ENCODE results near the gene DICER1. TPM values are rescaled to one million over a fixed set of nuclear protein-coding genes. Genes with fewer than 3 reads are reported as not detected.

Gene DICER1
- total RNA-seq, 2 donors from 2014 or later = 50.5 to 54.2 TPM

GRCh38 chr14:95048771-95049312 is 108.5 kb downstream of the DICER1 start:
- H3K4me1 Mint-ChIP-seq (ENCODE audit: low read depth) = no peaks in the 10 kb centered on the region
- DNase-seq = no peak
- no peak overlapping the region for H3K27ac Mint-ChIP-seq
- no peaks in the 10 kb centered on the region for H3K9me3 Mint-ChIP-seq
- no peak overlapping the region for H3K4me3 Mint-ChIP-seq
- peaks cover 15% of the 10 kb centered on the region for H3K27me3 Mint-ChIP-seq (ENCODE audit: low read depth)
- H3K36me3 Mint-ChIP-seq (ENCODE audit: insufficient read depth in 2 of 2) = no peaks in the 10 kb centered on the region
- ATAC-seq (replicated peaks in 1 of 2) = no peak

DNA sequence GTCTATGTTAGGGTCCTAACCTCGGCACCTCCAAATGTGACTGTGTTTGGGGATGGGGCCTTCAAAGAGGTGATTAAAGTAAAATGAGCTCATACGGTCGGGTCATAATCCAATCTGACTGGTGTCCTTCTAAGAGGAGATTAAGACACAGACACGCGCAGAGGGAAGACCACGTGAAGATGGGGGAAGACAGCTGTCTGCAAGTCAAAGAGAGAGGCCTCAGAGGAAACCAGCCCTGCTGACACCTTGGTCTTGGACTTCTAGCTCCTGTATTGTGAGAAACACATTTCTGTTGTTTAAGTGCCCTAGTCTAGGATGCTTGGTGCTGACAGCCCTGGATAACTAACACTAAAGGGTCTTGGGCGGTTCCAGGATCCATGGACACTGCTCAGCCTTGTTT is 109.6 kb downstream of the DICER1 start:
- Mint-ChIP-seq H3K27me3 (ENCODE audit: low read depth) (peaks cover 15% of the 10 kb centered on the region), H3K36me3 (ENCODE audit: insufficient read depth in 2 of 2) (no peaks in the 10 kb centered on the region), H3K27ac (no peak overlapping the region), H3K9me3 (no peaks in the 10 kb centered on the region), H3K4me3 (no peak overlapping the region), H3K4me1 (ENCODE audit: low read depth) (no peaks in the 10 kb centered on the region)
- DNase-seq = no peak
- ATAC-seq (replicated peaks in 1 of 2) = no peak

DNA sequence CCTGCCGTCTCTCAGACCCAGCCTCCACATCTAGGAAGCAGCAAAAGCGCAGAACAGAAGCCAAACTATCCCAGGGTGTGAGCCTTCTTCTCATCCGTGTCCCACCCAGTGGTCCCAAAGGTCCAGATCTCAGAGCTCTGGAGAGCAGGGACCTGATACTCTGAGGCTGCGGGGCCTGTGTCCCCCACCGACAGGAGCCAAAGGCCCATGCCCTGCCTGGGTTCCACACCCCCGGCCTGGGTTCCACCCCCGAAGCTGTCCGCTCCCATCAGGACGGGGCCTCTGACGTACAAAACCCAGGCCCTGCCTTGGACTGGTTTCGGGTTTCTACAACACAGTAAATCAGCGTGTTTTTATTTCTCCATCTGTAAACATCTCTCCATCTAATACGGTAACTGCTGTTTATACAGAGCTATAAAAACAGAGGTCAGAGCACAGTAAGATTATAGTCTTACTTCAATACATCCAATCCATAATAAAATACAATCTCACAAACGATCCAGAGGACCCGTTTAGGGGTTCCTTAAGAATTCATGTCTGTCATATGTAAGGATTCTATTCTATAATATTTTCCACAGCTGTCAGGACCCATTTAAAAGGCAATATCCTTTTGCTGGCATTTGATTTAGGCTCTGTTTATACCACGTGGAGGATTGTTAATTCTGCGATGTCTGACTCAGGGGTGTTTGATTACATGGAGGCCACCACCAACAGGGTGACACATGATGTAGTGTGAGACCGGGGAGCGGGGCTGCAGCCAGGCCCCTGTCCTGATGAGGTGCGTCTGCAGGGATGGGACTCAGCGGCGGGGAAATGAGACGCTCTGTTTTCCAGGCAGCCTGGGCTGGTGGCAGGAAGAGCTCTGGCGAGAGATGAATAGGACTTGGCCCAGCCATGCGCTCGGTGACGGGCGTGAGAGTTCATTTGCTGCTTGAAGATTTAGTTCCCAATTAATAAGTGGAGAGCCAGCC is 110.3 kb downstream of the DICER1 start:
- Mint-ChIP-seq H3K9me3 (no peaks in the 10 kb centered on the region), H3K27ac (no peak overlapping the region), H3K36me3 (ENCODE audit: insufficient read depth in 2 of 2) (no peaks in the 10 kb centered on the region), H3K4me1 (ENCODE audit: low read depth) (no peaks in the 10 kb centered on the region), H3K4me3 (no peak overlapping the region), H3K27me3 (ENCODE audit: low read depth) (peaks cover 15% of the 10 kb centered on the region)
- no peak for DNase-seq
- ATAC-seq (replicated peaks in 1 of 2) = no peak

- no peak overlapping the region for H3K27ac Mint-ChIP-seq
- H3K4me1 Mint-ChIP-seq (ENCODE audit: low read depth) = no peaks in the 10 kb centered on the region
- H3K4me3 Mint-ChIP-seq = no peak overlapping the region
- no peak for ATAC-seq (replicated peaks in 1 of 2)
- peaks cover 25% of the 10 kb centered on the region for H3K27me3 Mint-ChIP-seq (ENCODE audit: low read depth)
- no peaks in the 10 kb centered on the region for H3K9me3 Mint-ChIP-seq
- no peaks in the 10 kb centered on the region for H3K36me3 Mint-ChIP-seq (ENCODE audit: insufficient read depth in 2 of 2)
- DNase-seq = no peak
Observed at GRCh38 chr14:95045836-95046430, 111.4 kb downstream of the DICER1 start.

DNA sequence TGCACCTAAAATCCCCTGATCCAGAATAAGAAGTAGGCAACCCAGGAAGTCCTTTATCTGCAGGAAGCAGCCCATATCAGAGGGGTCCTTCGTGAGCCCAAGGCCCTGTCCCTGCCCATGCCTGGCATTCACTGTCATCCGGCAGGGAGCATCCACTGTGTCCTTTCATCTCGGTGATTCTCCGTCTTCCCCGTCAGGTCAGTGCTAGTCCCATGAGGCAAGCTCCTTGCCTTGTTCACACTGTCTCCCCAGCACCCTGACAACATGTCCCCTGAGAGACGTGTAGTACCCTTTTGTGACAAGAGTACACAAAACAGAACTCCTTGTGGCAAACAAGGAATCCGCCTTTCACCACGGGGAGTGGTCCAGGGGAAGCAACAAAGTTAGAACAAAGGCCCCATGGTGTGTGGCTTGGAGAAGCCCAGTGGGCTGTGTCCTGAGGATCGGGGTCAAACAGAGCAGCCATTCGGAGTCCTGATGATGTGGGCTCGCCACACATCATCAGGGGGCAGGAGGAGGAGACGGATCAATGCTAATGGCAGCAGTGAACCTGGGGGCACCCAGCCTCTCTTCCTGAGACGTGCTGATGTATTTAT is 112.1 kb downstream of the DICER1 start:
- Mint-ChIP-seq H3K4me3 (no peak overlapping the region), H3K27me3 (ENCODE audit: low read depth) (peaks cover 31% of the 10 kb centered on the region), H3K36me3 (ENCODE audit: insufficient read depth in 2 of 2) (no peaks in the 10 kb centered on the region), H3K4me1 (ENCODE audit: low read depth) (no peaks in the 10 kb centered on the region), H3K9me3 (no peaks in the 10 kb centered on the region), H3K27ac (no peak overlapping the region)
- DNase-seq = no peak
- no peak for ATAC-seq (replicated peaks in 1 of 2)

GRCh38 chr14:95044463-95045105 is 112.7 kb downstream of the DICER1 start:
- Mint-ChIP-seq H3K4me3 (no peak overlapping the region), H3K27me3 (ENCODE audit: low read depth) (peaks cover 25% of the 10 kb centered on the region), H3K27ac (no peak overlapping the region), H3K4me1 (ENCODE audit: low read depth) (no peaks in the 10 kb centered on the region), H3K36me3 (ENCODE audit: insufficient read depth in 2 of 2) (no peaks in the 10 kb centered on the region), H3K9me3 (no peaks in the 10 kb centered on the region)
- DNase-seq (no peak), ATAC-seq (replicated peaks in 1 of 2) (no peak)

DNA sequence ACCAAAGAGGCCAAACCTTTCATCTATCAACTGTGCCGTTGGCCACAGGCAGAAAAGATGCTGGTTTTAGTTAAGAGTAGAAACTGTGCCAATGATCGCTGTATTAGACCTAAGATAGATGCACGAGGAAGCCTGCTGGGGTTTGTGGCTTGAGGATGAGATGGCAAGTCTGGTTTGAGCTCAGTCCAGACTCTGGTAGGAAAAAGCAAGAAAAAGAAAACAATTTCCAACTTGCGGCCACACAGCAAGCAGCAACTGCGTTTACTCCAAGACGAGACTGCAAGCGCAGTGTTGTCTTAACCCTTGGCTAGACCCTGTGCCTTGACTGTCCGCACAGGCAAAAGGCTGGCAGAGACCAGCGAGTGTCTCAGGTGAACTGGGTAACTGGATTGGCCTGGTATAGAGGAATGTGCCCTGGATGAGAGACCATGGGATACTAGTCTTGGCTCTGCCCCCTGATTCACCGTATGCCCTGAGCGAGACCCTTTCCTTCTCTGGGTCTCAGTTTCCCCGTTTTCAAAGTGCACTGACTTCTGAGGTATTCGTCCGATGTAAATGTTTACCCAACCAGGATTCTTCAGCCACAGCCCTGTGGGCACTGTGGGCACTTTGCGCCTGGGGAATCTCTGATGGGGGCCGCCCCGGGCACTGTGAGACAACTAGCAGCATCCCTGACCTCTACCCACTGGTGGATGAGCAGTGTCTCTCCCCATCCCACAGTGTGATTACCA is 113.4 kb downstream of the DICER1 start:
- Mint-ChIP-seq H3K36me3 (ENCODE audit: insufficient read depth in 2 of 2) (no peaks in the 10 kb centered on the region), H3K9me3 (no peaks in the 10 kb centered on the region), H3K4me3 (no peak overlapping the region), H3K27ac (no peak overlapping the region), H3K27me3 (ENCODE audit: low read depth) (peaks cover 18% of the 10 kb centered on the region), H3K4me1 (ENCODE audit: low read depth) (no peaks in the 10 kb centered on the region)
- ATAC-seq (replicated peaks in 1 of 2) (no peak), DNase-seq (no peak)

DNA sequence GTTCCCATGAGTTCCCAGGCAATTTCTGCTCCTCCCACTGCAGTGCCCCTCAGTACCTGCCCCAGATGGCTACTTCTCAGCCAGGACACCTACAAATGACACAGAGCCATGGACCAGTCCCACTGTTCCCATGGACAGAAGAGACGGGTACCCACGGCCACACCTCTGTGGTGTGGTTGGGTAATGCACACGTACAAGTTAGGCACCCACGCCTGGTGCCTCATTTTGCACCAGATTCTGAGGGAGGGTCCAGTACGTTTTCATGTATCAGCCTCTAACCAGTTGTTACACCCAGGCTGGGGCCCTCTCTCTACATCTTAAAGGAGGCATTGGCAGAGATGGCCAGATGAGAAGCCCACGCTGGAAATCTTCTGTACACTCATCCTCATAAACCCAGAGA is 114.0 kb downstream of the DICER1 start:
- Mint-ChIP-seq H3K36me3 (ENCODE audit: insufficient read depth in 2 of 2) (no peaks in the 10 kb centered on the region), H3K9me3 (no peaks in the 10 kb centered on the region), H3K27ac (no peak overlapping the region), H3K4me1 (ENCODE audit: low read depth) (no peaks in the 10 kb centered on the region), H3K4me3 (no peak overlapping the region), H3K27me3 (ENCODE audit: low read depth) (peaks cover 18% of the 10 kb centered on the region)
- DNase-seq (no peak), ATAC-seq (replicated peaks in 1 of 2) (no peak)

DNA sequence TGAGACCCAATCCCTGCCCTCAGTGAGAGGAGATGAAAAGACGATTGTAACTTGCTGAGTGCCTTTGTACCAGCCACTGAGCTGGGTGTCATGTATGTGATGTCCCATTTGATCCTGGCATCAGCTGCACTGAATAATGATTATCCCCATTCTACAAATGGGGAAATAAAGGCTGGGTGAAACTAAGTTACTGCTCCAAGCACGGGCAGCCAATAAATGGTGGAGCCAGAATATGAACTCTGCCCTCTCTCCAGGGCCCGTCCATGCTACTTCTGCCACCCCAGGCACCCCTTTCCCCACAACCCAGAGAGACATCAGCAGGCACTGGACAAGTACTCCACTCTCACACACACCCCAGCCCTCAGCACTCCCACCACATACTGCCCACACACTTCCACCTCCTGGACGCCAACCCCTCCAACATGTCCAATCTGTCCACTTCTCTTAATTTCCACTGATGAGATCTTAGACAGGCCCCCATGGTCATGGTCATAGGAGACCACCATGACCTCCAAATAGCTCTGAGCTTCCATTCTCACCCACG is 115.8 kb downstream of the DICER1 start:
- Mint-ChIP-seq H3K36me3 (ENCODE audit: insufficient read depth in 2 of 2) (no peaks in the 10 kb centered on the region), H3K27me3 (ENCODE audit: low read depth) (peaks cover 18% of the 10 kb centered on the region), H3K4me1 (ENCODE audit: low read depth) (no peaks in the 10 kb centered on the region), H3K4me3 (no peak overlapping the region), H3K27ac (no peak overlapping the region), H3K9me3 (no peaks in the 10 kb centered on the region)
- ATAC-seq (replicated peaks in 1 of 2) (no peak), DNase-seq (no peak)

- Mint-ChIP-seq H3K4me3 (no peak overlapping the region), H3K9me3 (no peaks in the 10 kb centered on the region)
Observed at GRCh38 chr14:95040708-95041476, 116.4 kb downstream of the DICER1 start.

DNA sequence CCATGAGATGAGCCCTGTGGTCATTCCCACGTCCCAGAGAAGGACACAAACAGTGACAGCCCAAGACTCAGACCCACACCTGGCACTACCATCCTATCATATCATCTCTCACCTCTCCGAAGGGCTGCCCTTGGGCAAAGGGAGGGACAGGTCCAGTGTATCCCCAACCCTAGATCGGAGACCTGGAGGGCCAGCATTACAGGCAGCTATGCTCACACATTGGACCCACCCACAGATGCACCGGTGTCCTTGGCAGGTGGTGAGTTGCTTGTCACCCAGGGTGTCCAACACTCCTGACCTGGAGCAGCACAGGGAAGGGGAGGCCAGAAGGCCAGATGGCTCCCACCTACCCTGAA is 117.4 kb downstream of the DICER1 start:
- H3K9me3 Mint-ChIP-seq = no peaks in the 10 kb centered on the region
- no peak overlapping the region for H3K27ac Mint-ChIP-seq
- H3K27me3 Mint-ChIP-seq (ENCODE audit: low read depth) = peaks cover 18% of the 10 kb centered on the region
- no peak for ATAC-seq (replicated peaks in 1 of 2)
- H3K36me3 Mint-ChIP-seq (ENCODE audit: insufficient read depth in 2 of 2) = no peaks in the 10 kb centered on the region
- H3K4me1 Mint-ChIP-seq (ENCODE audit: low read depth) = no peaks in the 10 kb centered on the region
- no peak for DNase-seq
- H3K4me3 Mint-ChIP-seq = no peak overlapping the region

More at GRCh38 chr14:95040708-95041476, 116.4 kb downstream of the DICER1 start:
- H3K27me3 Mint-ChIP-seq (ENCODE audit: low read depth) = peaks cover 18% of the 10 kb centered on the region
- H3K4me1 Mint-ChIP-seq (ENCODE audit: low read depth) = no peaks in the 10 kb centered on the region
- no peaks in the 10 kb centered on the region for H3K36me3 Mint-ChIP-seq (ENCODE audit: insufficient read depth in 2 of 2)
- DNase-seq (no peak), ATAC-seq (replicated peaks in 1 of 2) (no peak)
- no peak overlapping the region for H3K27ac Mint-ChIP-seq

Data from activated T-cell treated with anti-CD3 and anti-CD28 coated beads, Interleukin-2, amount 50 U/mL, for 72 hours (primary cell).